Activated CD8-positive, alpha-beta memory T cell treated with anti-CD3 and anti-CD28 coated beads for 24 hours (primary cell): Measurements from ENCODE around the gene BNC1.
"Not testable (repeated sequence)": the region's sequence is repeated elsewhere in the genome, so short reads cannot be mapped to it uniquely, and the experiment has no call there.

ENCODE experiments used
- DNase-seq: peaks from one replicate; pipeline ENCODE4 v3.0.0-alpha.2; 2020

Gene BNC1

GRCh38 chr15:83248151-83249029 is 36.1 kb downstream of the BNC1 start:
- no peak for DNase-seq

- no peak for DNase-seq
These were observed 40.8 kb downstream of the BNC1 start for GRCh38 chr15:83243634-83244033.

- DNase-seq = no peak
These were observed 54.2 kb downstream of the BNC1 start for GRCh38 chr15:83230242-83230641.

- DNase-seq = no peak
These were observed 59.0 kb downstream of the BNC1 start for GRCh38 chr15:83225449-83225848.

- not testable (repeated sequence) for DNase-seq
These were observed 62.7 kb downstream of the BNC1 start for GRCh38 chr15:83221781-83222180.

GRCh38 chr15:83219026-83219425 is 65.4 kb downstream of the BNC1 start:
- no peak for DNase-seq

GRCh38 chr15:83215306-83215705 is 69.2 kb downstream of the BNC1 start:
- no peak for DNase-seq

GRCh38 chr15:83210619-83211018 is 73.8 kb downstream of the BNC1 start:
- DNase-seq = no peak

GRCh38 chr15:83209333-83209732 is 75.1 kb downstream of the BNC1 start:
- no peak for DNase-seq

- DNase-seq = no peak
These were observed 76.2 kb downstream of the BNC1 start for GRCh38 chr15:83208367-83208661.

GRCh38 chr15:83207660-83208366 is 76.7 kb downstream of the BNC1 start, which contains the start of gene HDGFL3:
HDGFL3 (minus strand) TSS chr15:83207823; CDS start chr15:83207414, 409 bp downstream.
- peak; percentile 69 for DNase-seq

GRCh38 chr15:83207009-83207659 is 77.3 kb downstream of the BNC1 start:
- no peak for DNase-seq

- no peak for DNase-seq
These were observed 77.9 kb downstream of the BNC1 start for GRCh38 chr15:83206526-83207008.
